Bone marrow (tissue), 2 donors: Measurements from ENCODE around the gene SURF1.
A peak's percentile ranks its signal among the peaks of the same experiment; 100 is the strongest.
"Not testable (repeated sequence)": the region's sequence is repeated elsewhere in the genome, so short reads cannot be mapped to it uniquely, and the experiment has no call there.

Experiments used
- DNase-seq, 2 donors: peaks; one replicate each; lab custom pipeline; 2025; lab: John Stamatoyannopoulos, UW

SURF1 gene

GRCh38 chr9:133342570-133342969 is 13.7 kb downstream of the SURF1 start:
- no peak for DNase-seq

GRCh38 chr9:133342069-133342406 is 14.2 kb downstream of the SURF1 start:
- DNase-seq: no peak

- peak in 1 of 2 donors; percentile 13 for DNase-seq
Observed at GRCh38 chr9:133341369-133342068, 14.8 kb downstream of the SURF1 start.

GRCh38 chr9:133340916-133341315 is 15.4 kb downstream of the SURF1 start:
- DNase-seq: no peak

GRCh38 chr9:133340256-133340655 is 16.0 kb downstream of the SURF1 start:
- peak in 1 of 2 donors; percentile 14 for DNase-seq

- no peak for DNase-seq
Observed at GRCh38 chr9:133339641-133340040, 16.6 kb downstream of the SURF1 start.

- DNase-seq: peak; percentile 61 to 85
Observed at GRCh38 chr9:133335924-133336811, 20.1 kb downstream of the SURF1 start, which contains the start of gene SURF6. SURF6 (minus strand) TSS chr9:133336188; CDS start chr9:133336132, 56 bp downstream.

GRCh38 chr9:133334888-133335287 is 21.4 kb downstream of the SURF1 start:
- DNase-seq: not testable (repeated sequence)

- DNase-seq: no peak
Observed at GRCh38 chr9:133334161-133334560, 22.1 kb downstream of the SURF1 start.

GRCh38 chr9:133333566-133333965 is 22.7 kb downstream of the SURF1 start:
- DNase-seq: no peak

- no peak for DNase-seq
Observed at GRCh38 chr9:133333011-133333410, 23.3 kb downstream of the SURF1 start.

GRCh38 chr9:133332381-133332730 is 23.9 kb downstream of the SURF1 start:
- no peak for DNase-seq

GRCh38 chr9:133331641-133332380 is 24.5 kb downstream of the SURF1 start:
- DNase-seq: no peak

GRCh38 chr9:133331221-133331620 is 25.1 kb downstream of the SURF1 start:
- DNase-seq: no peak

GRCh38 chr9:133329306-133330156 is 26.8 kb downstream of the SURF1 start:
- not testable (repeated sequence) for DNase-seq

- no peak for DNase-seq
Observed at GRCh38 chr9:133327834-133328484, 28.3 kb downstream of the SURF1 start.

GRCh38 chr9:133327021-133327420 is 29.3 kb downstream of the SURF1 start:
- DNase-seq: not testable (repeated sequence)

- DNase-seq: no peak
Observed at GRCh38 chr9:133323991-133324703, 32.1 kb downstream of the SURF1 start.

- no peak for DNase-seq
Observed at GRCh38 chr9:133323211-133323610, 33.1 kb downstream of the SURF1 start.

GRCh38 chr9:133322701-133323100 is 33.6 kb downstream of the SURF1 start:
- no peak for DNase-seq
